ENCODE results near the gene FAM43A. TPM values are rescaled to one million over a fixed set of nuclear protein-coding genes. Genes with fewer than 3 reads are reported as not detected.

FAM43A gene
- total RNA-seq, 1 donor from 2014 or later, result 1.7 TPM

DNA sequence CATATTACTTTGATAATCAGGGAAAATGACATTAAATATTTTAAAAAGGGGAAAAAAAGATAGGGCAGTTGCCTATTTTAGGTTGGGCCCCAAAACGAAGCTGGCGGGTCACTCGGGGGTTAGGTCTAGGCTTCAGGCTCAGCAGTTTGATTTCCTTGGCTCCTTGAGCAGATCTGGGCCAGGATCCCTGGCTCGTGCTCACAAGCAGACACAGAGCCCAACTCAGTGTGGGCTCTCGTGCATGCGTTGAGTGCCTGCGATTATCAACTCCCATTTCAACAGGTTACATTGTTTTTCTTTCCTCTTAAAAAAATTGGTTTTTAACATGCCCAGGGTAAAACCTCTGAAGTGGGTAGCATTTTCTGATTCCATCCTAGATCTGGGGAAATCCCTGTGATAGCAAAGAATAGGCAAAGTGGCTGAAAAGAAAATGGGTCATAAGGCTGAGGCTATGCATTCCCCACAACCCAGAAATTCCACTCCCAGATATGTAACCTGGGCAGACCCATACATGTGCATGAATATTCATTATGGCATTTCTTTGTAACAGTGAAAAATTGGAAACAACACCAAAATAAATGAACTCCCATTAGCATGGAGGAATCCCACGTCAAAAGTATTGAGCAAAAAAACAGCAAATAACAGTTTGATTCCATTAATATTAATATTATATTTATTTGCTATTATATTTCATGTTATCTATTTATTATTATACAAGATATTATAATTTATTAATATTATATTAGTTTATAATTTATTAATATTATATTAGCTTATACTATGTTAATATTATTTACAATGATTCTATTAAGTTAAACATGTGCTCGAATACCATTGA, 27.8 kb downstream of the FAM43A start:
- TF ChIP-seq, protein P1, sequence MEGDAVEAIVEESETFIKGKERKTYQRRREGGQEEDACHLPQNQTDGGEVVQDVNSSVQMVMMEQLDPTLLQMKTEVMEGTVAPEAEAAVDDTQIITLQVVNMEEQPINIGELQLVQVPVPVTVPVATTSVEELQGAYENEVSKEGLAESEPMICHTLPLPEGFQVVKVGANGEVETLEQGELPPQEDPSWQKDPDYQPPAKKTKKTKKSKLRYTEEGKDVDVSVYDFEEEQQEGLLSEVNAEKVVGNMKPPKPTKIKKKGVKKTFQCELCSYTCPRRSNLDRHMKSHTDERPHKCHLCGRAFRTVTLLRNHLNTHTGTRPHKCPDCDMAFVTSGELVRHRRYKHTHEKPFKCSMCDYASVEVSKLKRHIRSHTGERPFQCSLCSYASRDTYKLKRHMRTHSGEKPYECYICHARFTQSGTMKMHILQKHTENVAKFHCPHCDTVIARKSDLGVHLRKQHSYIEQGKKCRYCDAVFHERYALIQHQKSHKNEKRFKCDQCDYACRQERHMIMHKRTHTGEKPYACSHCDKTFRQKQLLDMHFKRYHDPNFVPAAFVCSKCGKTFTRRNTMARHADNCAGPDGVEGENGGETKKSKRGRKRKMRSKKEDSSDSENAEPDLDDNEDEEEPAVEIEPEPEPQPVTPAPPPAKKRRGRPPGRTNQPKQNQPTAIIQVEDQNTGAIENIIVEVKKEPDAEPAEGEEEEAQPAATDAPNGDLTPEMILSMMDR (IDR thresholded peaks at IDR 0.05; ENCODE audit: insufficient read depth, low read length, poor library complexity, severe bottlenecking), result no peak
- Histone ChIP-seq H3K4me3 (ENCODE audit: low read depth, low read length) (no peak overlapping the region), H3K36me3 (ENCODE audit: control insufficient read depth, insufficient read depth, low read length) (no peaks in the 10 kb centered on the region), H3K27me3 (ENCODE audit: control insufficient read depth, insufficient read depth, low read length) (no peaks in the 10 kb centered on the region)
- no peak for DNase-seq (ENCODE audit: low read depth)

DNA sequence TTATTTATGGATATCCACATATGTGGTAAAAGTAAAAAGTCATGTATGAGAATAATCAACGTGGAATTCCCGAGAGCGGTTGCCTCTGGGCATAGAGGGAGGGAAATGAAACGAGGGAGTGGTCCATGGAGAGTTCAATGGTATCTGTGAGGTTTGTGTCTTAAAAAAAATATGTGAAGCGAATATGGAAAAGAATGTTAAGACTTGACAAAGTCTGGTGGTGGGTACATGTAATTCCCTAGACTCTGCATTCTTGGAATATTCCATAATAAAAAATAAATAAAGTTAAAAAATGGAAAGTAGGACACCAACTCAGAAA, 28.4 kb downstream of the FAM43A start:
- Histone ChIP-seq H3K4me3 (ENCODE audit: low read depth, low read length) (no peak overlapping the region), H3K27me3 (ENCODE audit: control insufficient read depth, insufficient read depth, low read length) (no peaks in the 10 kb centered on the region), H3K36me3 (ENCODE audit: control insufficient read depth, insufficient read depth, low read length) (no peaks in the 10 kb centered on the region)
- no peak for DNase-seq (ENCODE audit: low read depth)
- TF ChIP-seq, protein P1 (IDR thresholded peaks at IDR 0.05; ENCODE audit: insufficient read depth, low read length, poor library complexity, severe bottlenecking), result no peak

DNA sequence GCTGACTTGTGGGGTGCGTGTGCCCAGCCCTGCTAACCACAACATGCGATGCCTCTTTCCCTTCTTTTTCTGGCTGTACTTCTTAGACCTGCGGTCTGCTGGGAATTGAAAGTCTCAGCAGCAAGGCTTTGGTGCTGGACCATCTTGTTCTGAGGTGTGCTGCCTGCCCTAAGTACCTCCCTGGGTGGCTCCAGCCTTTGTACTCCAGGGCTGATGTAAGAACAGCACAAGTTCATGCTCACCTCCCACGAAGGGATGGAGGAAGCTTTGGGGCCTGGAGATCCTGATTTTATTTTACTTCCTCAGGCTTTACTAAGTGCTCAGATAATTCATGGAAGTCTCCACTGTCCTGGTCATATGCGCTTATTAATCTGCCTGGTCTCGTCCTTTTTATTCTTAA, 28.9 kb downstream of the FAM43A start:
- TF ChIP-seq, protein P1 (IDR thresholded peaks at IDR 0.05; ENCODE audit: insufficient read depth, low read length, poor library complexity, severe bottlenecking), result no peak
- no peak for DNase-seq (ENCODE audit: low read depth)
- Histone ChIP-seq H3K27me3 (ENCODE audit: control insufficient read depth, insufficient read depth, low read length) (no peaks in the 10 kb centered on the region), H3K4me3 (ENCODE audit: low read depth, low read length) (no peak overlapping the region), H3K36me3 (ENCODE audit: control insufficient read depth, insufficient read depth, low read length) (no peaks in the 10 kb centered on the region)

DNA sequence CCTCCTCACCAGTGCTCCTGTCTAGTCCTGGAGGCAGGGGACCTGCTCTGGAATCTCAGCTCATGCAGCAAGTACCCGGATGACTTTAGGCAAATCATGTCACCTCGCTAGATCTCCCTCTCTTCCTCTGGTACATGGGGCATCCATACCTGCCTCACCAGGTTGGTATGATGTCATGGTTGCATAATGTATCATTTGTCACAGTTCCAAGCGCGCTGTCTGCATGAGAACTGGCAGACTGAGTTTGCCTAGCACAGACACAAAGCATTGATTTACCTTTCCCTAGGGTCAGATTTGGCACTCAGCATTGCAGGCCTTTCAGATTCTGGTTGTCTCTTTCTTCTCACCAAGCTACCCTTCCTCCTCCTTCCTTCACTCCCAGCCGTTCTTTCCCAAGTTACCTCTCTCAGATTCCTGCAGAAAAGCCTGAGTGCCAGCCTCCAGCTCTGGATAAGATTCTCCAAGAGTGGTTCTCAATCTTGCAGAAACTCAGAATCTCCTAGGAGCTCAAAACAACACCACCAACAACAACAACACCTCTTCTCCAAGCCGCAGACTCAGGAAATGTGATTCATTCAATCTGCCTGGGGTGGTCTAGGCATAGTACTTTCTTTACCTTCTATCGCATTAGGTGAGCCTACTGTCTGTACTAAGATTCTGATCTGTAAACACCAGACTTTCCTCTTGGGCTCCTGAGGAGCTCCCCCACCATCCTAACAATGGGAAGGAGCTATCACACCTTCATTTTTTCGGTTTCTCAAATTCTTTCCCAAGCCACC, 29.5 kb downstream of the FAM43A start:
- no peaks in the 10 kb centered on the region for H3K27me3 ChIP-seq (ENCODE audit: control insufficient read depth, insufficient read depth, low read length)
- no peak for DNase-seq (ENCODE audit: low read depth)
- no peak overlapping the region for H3K4me3 ChIP-seq (ENCODE audit: low read depth, low read length)
- no peaks in the 10 kb centered on the region for H3K36me3 ChIP-seq (ENCODE audit: control insufficient read depth, insufficient read depth, low read length)
- TF ChIP-seq, protein P1 (IDR thresholded peaks at IDR 0.05; ENCODE audit: insufficient read depth, low read length, poor library complexity, severe bottlenecking), result no peak

DNA sequence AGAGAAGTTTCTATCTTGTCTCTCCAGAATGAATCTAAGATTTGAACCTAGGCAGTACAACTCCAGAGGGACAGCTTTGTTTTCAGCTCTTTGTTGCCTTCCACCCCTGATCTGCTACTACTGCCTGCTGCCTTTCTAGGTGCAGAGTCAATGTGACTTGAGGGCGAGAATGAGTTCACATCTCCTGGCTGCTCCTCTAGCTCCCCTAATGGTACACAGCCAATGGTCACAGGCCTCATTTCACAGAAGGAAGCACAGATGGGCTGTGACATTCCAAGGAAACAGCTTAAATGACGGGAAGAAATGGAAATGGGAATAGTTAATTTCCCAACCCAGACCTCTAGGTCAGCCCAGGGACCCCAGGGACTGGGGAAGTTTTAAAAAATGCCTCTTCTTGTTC, 32.4 kb downstream of the FAM43A start:
- Histone ChIP-seq H3K27me3 (ENCODE audit: control insufficient read depth, insufficient read depth, low read length) (no peaks in the 10 kb centered on the region), H3K4me3 (ENCODE audit: low read depth, low read length) (no peak overlapping the region), H3K36me3 (ENCODE audit: control insufficient read depth, insufficient read depth, low read length) (no peaks in the 10 kb centered on the region)
- TF ChIP-seq, protein P1 (IDR thresholded peaks at IDR 0.05; ENCODE audit: insufficient read depth, low read length, poor library complexity, severe bottlenecking), result no peak
- no peak for DNase-seq (ENCODE audit: low read depth)
